NT2/D1 (cell line): ENCODE results near the gene ELFN1.

ENCODE experiments used
- DNase-seq: peaks from one replicate; pipeline ENCODE4 v3.0.0-alpha.2; 2011; ENCODE audit warnings: low read depth, low spot score
- H3K27me3 ChIP-seq: 2 replicates; pipeline ENCODE4 v1.6.0; 2011; ENCODE audit warnings: mild to moderate bottlenecking; ENCODE audit not compliant: insufficient read length, insufficient read depth
- H3K36me3 ChIP-seq: 2 replicates; pipeline ENCODE4 v1.6.1; 2011; ENCODE audit warnings: mild to moderate bottlenecking, low read length, mixed read lengths; ENCODE audit not compliant: insufficient read depth, insufficient read length
- H3K4me1 ChIP-seq: 2 replicates; pipeline ENCODE4 v1.5.1; 2011; ENCODE audit not compliant: insufficient read depth, insufficient read length
- H3K4me3 ChIP-seq: 2 replicates; pipeline ENCODE4 v1.5.1; 2011; ENCODE audit warnings: low read depth; ENCODE audit not compliant: insufficient read length
- H3K9ac ChIP-seq: 2 replicates; pipeline ENCODE4 v1.6.0; 2011; ENCODE audit warnings: low read depth; ENCODE audit not compliant: insufficient read length
- H3K9me3 ChIP-seq: 2 replicates; pipeline ENCODE4 v1.5.1; 2011; ENCODE audit warnings: mild to moderate bottlenecking, low read length; ENCODE audit not compliant: insufficient read depth
- SUZ12 ChIP-seq: IDR thresholded peaks from 2 replicates; pipeline ENCODE4 v1.6.1; 2011; ENCODE audit not compliant: insufficient read length, insufficient read depth; ENCODE audit errors: extremely low read depth
- YY1 ChIP-seq: IDR thresholded peaks from 2 replicates; pipeline ENCODE4 v1.6.1; 2011; ENCODE audit not compliant: insufficient read length, insufficient read depth
- ZNF274 ChIP-seq: IDR thresholded peaks from 2 replicates; pipeline ENCODE4 v1.6.1; 2011; ENCODE audit warnings: mild to moderate bottlenecking, low read depth, low read length

The ELFN1 gene

DNA sequence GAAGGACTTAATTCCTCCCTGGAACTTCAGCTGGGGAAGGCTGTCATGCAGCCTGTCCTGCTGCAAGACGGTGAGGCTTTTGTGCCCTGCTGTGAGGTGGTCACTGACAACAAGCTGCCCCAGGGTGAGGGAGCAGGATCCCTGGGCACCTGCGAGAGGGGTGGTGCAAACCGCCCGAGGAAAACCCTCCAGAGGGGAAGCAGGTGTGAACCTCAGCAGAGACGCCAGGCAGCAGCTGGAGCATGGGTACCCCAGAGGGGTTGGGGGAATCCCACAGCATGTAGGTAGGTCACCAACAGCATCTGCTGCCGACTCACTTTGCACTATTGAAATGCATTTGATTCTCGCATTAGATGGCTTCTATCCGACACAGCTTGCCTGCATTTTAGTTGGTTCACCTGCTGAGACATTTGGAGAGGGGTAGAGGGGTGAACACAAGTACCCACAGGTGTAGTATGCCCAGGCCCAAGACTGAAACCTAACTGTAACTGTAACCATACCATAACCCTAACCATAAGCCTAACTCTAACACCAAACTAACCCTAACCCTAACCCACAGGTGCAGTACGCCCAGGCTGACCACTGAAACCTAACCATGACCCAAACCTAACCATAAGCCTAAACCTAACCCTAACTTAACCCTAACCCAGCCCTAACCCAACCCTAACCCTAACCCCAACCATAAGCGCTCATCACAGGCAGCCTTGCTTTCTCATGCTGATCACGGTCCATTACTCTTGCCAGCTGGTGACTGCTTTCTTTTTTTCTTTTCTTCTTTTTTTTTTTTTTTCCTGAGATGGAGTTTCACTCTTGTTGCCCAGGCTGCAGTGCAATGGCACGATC, 85.9 kb downstream of the ELFN1 start:
- H3K27me3 ChIP-seq: peaks cover 43% of the 10 kb centered on the region
- no peak overlapping the region for H3K9ac ChIP-seq
- peak; percentile 51 for DNase-seq
- no peak overlapping the region for H3K4me3 ChIP-seq
- H3K9me3 ChIP-seq: no peaks in the 10 kb centered on the region
- no peaks in the 10 kb centered on the region for H3K36me3 ChIP-seq
- peaks cover 20% of the 10 kb centered on the region for H3K4me1 ChIP-seq
- TF ChIP-seq YY1: no peak
- no peak for TF ChIP-seq SUZ12

DNA sequence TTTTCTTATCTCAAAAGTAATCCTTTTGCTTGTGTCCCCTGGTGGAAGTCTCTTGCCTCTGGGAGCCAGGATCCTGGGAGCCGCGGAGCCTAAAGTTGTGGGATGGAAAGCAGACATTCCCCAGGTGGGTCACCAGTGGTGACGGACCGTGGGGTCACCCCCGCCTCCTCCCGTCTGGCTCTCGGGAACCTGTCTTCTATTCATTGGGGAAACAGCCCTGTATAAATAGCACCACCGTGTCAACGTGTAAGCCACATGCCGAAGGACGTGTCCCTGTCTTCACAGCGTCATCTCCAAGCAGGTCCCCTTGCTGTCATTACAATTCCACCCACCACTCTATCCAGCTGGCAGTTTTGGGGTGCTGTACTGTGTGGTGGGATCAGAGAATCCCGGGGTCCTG, 87.5 kb downstream of the ELFN1 start:
- Histone ChIP-seq H3K4me1 (peaks cover 16% of the 10 kb centered on the region), H3K9me3 (no peaks in the 10 kb centered on the region), H3K9ac (no peak overlapping the region), H3K4me3 (no peak overlapping the region), H3K36me3 (no peaks in the 10 kb centered on the region), H3K27me3 (peaks cover 42% of the 10 kb centered on the region)
- no peak for DNase-seq
- TF ChIP-seq YY1 (no peak), SUZ12 (no peak), ZNF274 (no peak)

DNA sequence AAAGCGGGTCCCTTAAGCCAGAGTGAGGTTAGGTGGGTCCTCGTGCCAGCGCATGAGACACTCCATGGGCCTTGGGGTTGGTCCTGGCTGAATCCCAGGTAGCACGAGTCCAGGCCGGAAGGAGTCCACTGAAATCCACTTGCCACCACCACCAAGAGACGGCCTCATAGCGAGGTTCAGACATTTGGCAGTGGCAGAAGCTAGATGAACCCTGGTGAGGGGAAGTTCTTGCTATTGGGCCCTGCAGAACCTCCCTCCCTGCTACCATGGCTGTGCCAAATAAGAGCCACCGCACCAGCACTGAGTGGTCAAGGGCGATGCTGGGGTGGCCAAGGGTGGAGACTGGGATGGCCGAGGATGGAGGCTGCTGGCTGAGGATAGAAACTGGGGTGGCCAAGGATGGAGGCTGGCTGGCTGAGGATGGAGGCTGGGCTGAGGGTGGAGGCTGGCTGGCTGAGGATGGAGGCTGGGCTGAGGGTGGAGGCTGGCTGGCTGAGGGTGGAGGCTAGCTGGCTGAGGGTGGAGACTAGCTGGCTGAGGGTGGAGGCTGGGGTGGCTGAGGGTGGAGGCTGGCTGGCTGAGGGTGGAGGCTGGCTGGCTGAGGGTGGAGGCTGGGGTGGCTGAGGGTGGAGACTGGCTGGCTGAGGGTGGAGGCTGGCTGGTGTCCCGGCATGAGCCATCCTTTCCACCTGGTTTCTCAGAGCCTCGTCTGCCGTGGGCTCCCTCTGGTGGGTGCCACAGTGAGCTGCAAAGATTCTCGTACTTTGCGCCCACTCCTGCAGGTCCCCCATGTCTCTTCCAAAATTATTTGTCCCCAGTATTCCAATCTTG, 88.2 kb downstream of the ELFN1 start:
- peaks cover 36% of the 10 kb centered on the region for H3K27me3 ChIP-seq
- no peaks in the 10 kb centered on the region for H3K9me3 ChIP-seq
- peak; percentile 36 for DNase-seq
- peaks cover 16% of the 10 kb centered on the region for H3K4me1 ChIP-seq
- no peak for TF ChIP-seq ZNF274
- no peak for TF ChIP-seq YY1
- TF ChIP-seq SUZ12: no peak
- no peak overlapping the region for H3K4me3 ChIP-seq
- H3K36me3 ChIP-seq: no peaks in the 10 kb centered on the region
- no peak overlapping the region for H3K9ac ChIP-seq

GRCh38 chr7:1758859-1759521, 88.9 kb downstream of the ELFN1 start:
- peak overlapping the region; percentile 51 for H3K9ac ChIP-seq
- H3K4me1 ChIP-seq: peaks cover 16% of the 10 kb centered on the region
- DNase-seq: no peak
- H3K36me3 ChIP-seq: no peaks in the 10 kb centered on the region
- H3K4me3 ChIP-seq: no peak overlapping the region
- H3K27me3 ChIP-seq: peaks cover 29% of the 10 kb centered on the region
- TF ChIP-seq SUZ12 (no peak), ZNF274 (no peak), YY1 (no peak)
- no peaks in the 10 kb centered on the region for H3K9me3 ChIP-seq

DNA sequence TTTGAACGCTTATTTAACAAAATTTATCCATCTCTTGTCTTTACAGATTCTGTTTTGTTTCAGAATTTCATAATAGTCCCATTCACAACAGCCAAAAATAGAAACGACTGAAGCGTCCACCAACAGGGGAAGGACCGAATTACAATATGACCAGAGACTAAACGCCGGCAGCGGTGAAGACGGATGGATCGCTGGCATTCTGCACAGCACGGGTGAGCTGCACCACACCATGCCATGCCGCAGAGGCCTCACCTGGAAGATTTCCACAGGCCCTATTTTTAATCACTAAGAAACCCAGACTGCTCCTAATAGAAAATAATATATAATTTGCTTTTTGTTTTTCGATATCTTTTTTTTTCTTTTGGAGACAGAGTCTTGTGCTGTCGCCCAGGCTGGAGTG, 91.0 kb downstream of the ELFN1 start:
- no peak for DNase-seq
- H3K9ac ChIP-seq: no peak overlapping the region
- TF ChIP-seq ZNF274: no peak
- TF ChIP-seq SUZ12: no peak
- TF ChIP-seq YY1: no peak

GRCh38 chr7:1761774-1762173, 91.7 kb downstream of the ELFN1 start:
- H3K36me3 ChIP-seq: no peaks in the 10 kb centered on the region
- peaks cover 11% of the 10 kb centered on the region for H3K27me3 ChIP-seq
- TF ChIP-seq ZNF274: no peak
- TF ChIP-seq YY1: no peak
- no peak for TF ChIP-seq SUZ12
- no peak overlapping the region for H3K9ac ChIP-seq
- no peak for DNase-seq
- no peak overlapping the region for H3K4me3 ChIP-seq
- peaks cover 9% of the 10 kb centered on the region for H3K4me1 ChIP-seq
- no peaks in the 10 kb centered on the region for H3K9me3 ChIP-seq

More for the DNA sequence above, 91.0 kb downstream of the ELFN1 start:
- Histone ChIP-seq H3K36me3 (no peaks in the 10 kb centered on the region), H3K9me3 (no peaks in the 10 kb centered on the region), H3K4me3 (no peak overlapping the region), H3K4me1 (peaks cover 10% of the 10 kb centered on the region), H3K27me3 (peaks cover 11% of the 10 kb centered on the region)
